Measurements from ENCODE around the gene IDI1.

GRCh38 chr10:990808-991207, 58.1 kb downstream of the IDI1 start:
- TF ChIP-seq CTCF (IDR thresholded peaks at IDR 0.05) (no peak), POLR2A (IDR thresholded peaks at IDR 0.05) (no peak)
